Breast epithelium (tissue), 4 donors: Measurements from ENCODE around the gene ASGR2. TPM values are rescaled to one million over a fixed set of nuclear protein-coding genes. Genes with fewer than 3 reads are reported as not detected.
"Not testable (repeated sequence)": the region's sequence is repeated elsewhere in the genome, so short reads cannot be mapped to it uniquely, and the experiment has no call there.

Experiments
- DNase-seq, 2 donors: peaks; one replicate each; pipeline ENCODE4 v3.0.0-alpha.2; 2019; ENCODE audit warnings: low spot score in 2 of 2
- H3K27ac ChIP-seq, 2 donors: fragments of 200-600 bp; sonication (generic) in 1 of 2; one replicate each; pipeline ENCODE4 v1.5.1; 2016 to 2019; ENCODE audit warnings: mild to moderate bottlenecking in 1 of 2
- H3K27me3 ChIP-seq, 2 donors: fragments of 200-600 bp; sonication (generic) in 1 of 2; one replicate each; pipeline versions ENCODE4 v1.5.1 to v1.6.0; 2017 to 2019; ENCODE audit warnings: control low read depth in 1 of 2, mild to moderate bottlenecking in 1 of 2
- H3K36me3 ChIP-seq: fragments of 200-600 bp; one replicate; pipeline ENCODE4 v1.5.1; 2019
- H3K4me1 ChIP-seq, 2 donors: fragments of 200-600 bp; sonication (generic); one replicate each; pipeline ENCODE4 v1.5.1; 2016 to 2019; ENCODE audit warnings: control low read depth in 1 of 2
- H3K4me3 ChIP-seq, 3 donors: fragments of 200-600 bp; sonication (generic); 1 replicate in 2 of 3; 2 replicates in 1 of 3; pipeline ENCODE4 v1.5.1; 2016 to 2019; ENCODE audit warnings: mild to moderate bottlenecking in 3 of 3, moderate library complexity in 2 of 3
- H3K9me3 ChIP-seq, 2 donors: fragments of 200-600 bp; sonication (generic) in 1 of 2; one replicate each; pipeline ENCODE4 v1.5.1; 2016 to 2019; ENCODE audit warnings: control low read depth in 1 of 2
- CTCF ChIP-seq, 3 donors: fragments of 450-650 bp; IDR thresholded peaks; one replicate each; pipeline ENCODE4 v1.5.1; 2016 to 2017; ENCODE audit warnings: antibody characterized with exemption in 3 of 3, mild to moderate bottlenecking in 3 of 3, moderate library complexity in 3 of 3
- POLR2A ChIP-seq: fragments of 450-650 bp; IDR thresholded peaks from one replicate; pipeline ENCODE4 v1.6.1; 2016; ENCODE audit warnings: antibody characterized with exemption, mild to moderate bottlenecking, moderate library complexity
- POLR2AphosphoS5 ChIP-seq, 3 donors: sonication (generic); formaldehyde crosslinking; IDR thresholded peaks; one replicate each; pipeline ENCODE4 v1.6.1; 2017; ENCODE audit warnings: antibody characterized with exemption in 3 of 3
- intact Hi-C: fragments of 100-400 bp; cut with DNase I; formaldehyde crosslinking; loops from one replicate; pipeline ENCODE4 v1.15.1; 2023; ENCODE audit warnings: low total_unique reads
- total RNA-seq, 3 donors: library from RNA; depleted of rRNA; stranded (reverse); fragments of >200 nt; gene quantifications; one replicate each; pipeline ENCODE4 v1.1.0, GENCODE V29; 2016

Gene ASGR2
- total RNA-seq, 3 donors from 2014 or later: 0.33 to 0.96 (median 0.88) TPM

- TF ChIP-seq POLR2A (no peak), CTCF (IDR thresholded peaks at IDR 0.05) (no peak), POLR2AphosphoS5 (IDR thresholded peaks at IDR 0.05) (no peak)
- H3K4me3 ChIP-seq: no peak overlapping the region
- no peaks in the 10 kb centered on the region for H3K4me1 ChIP-seq
- no peak for DNase-seq
- peaks cover 0 to 33% of the 10 kb centered on the region in 2 donors for H3K27me3 ChIP-seq
- intact Hi-C loops: no loop called here
- no peak overlapping the region for H3K27ac ChIP-seq
- H3K9me3 ChIP-seq: no peaks in the 10 kb centered on the region
- no peaks in the 10 kb centered on the region for H3K36me3 ChIP-seq
These were observed 15.7 kb downstream of the ASGR2 start for GRCh38 chr17:7098802-7099459.

- intact Hi-C loops: no loop called here
These were observed 16.7 kb downstream of the ASGR2 start for GRCh38 chr17:7097940-7098339.

GRCh38 chr17:7095625-7096024 lies 19.0 kb downstream of the ASGR2 start:
- no peak for TF ChIP-seq CTCF (IDR thresholded peaks at IDR 0.05)
- no peak for TF ChIP-seq POLR2AphosphoS5 (IDR thresholded peaks at IDR 0.05)
- TF ChIP-seq POLR2A: no peak
- Histone ChIP-seq H3K4me3 (no peak overlapping the region), H3K4me1 (no peaks in the 10 kb centered on the region), H3K36me3 (no peaks in the 10 kb centered on the region), H3K27ac (no peak overlapping the region), H3K9me3 (no peaks in the 10 kb centered on the region), H3K27me3 (peaks cover 0 to 16% of the 10 kb centered on the region in 2 donors)
- intact Hi-C loops: no loop called here
- no peak for DNase-seq

More at GRCh38 chr17:7097940-7098339, 16.7 kb downstream of the ASGR2 start:
- Histone ChIP-seq H3K4me3 (no peak overlapping the region), H3K4me1 (no peaks in the 10 kb centered on the region), H3K36me3 (no peaks in the 10 kb centered on the region), H3K27me3 (peaks cover 0 to 29% of the 10 kb centered on the region in 2 donors), H3K27ac (no peak overlapping the region), H3K9me3 (no peaks in the 10 kb centered on the region)
- TF ChIP-seq CTCF (IDR thresholded peaks at IDR 0.05) (no peak), POLR2AphosphoS5 (IDR thresholded peaks at IDR 0.05) (no peak), POLR2A (no peak)
- no peak for DNase-seq

GRCh38 chr17:7094652-7095019 lies 20.0 kb downstream of the ASGR2 start:
- no peaks in the 10 kb centered on the region for H3K9me3 ChIP-seq
- peaks cover 0 to 16% of the 10 kb centered on the region in 2 donors for H3K27me3 ChIP-seq
- H3K4me3 ChIP-seq: no peak overlapping the region
- no peak for TF ChIP-seq POLR2AphosphoS5 (IDR thresholded peaks at IDR 0.05)
- TF ChIP-seq CTCF (IDR thresholded peaks at IDR 0.05): no peak
- TF ChIP-seq POLR2A: no peak
- no peaks in the 10 kb centered on the region for H3K36me3 ChIP-seq
- intact Hi-C loops: no loop called here
- no peak overlapping the region for H3K27ac ChIP-seq
- DNase-seq: no peak
- H3K4me1 ChIP-seq: no peaks in the 10 kb centered on the region

GRCh38 chr17:7091311-7092005 lies 23.2 kb downstream of the ASGR2 start:
- H3K27ac ChIP-seq, H3K4me3 ChIP-seq, intact Hi-C loops, H3K9me3 ChIP-seq, DNase-seq, H3K4me1 ChIP-seq, H3K36me3 ChIP-seq: not testable (repeated sequence)
- peaks cover 0 to 16% of the 10 kb centered on the region in 2 donors for H3K27me3 ChIP-seq

- not testable (repeated sequence) for H3K27me3 ChIP-seq, DNase-seq
These were observed 25.1 kb downstream of the ASGR2 start for GRCh38 chr17:7089570-7089969.

GRCh38 chr17:7088442-7088841 lies 26.2 kb downstream of the ASGR2 start:
- DNase-seq: not testable (repeated sequence)

More at GRCh38 chr17:7089570-7089969, 25.1 kb downstream of the ASGR2 start:
- H3K36me3 ChIP-seq, intact Hi-C loops, H3K27ac ChIP-seq, H3K4me1 ChIP-seq, H3K4me3 ChIP-seq, H3K9me3 ChIP-seq: not testable (repeated sequence)

More at GRCh38 chr17:7088442-7088841, 26.2 kb downstream of the ASGR2 start:
- H3K27me3 ChIP-seq, H3K36me3 ChIP-seq, H3K27ac ChIP-seq, H3K4me1 ChIP-seq, H3K4me3 ChIP-seq, H3K9me3 ChIP-seq, intact Hi-C loops: not testable (repeated sequence)
